Neural cell (in vitro differentiated cells): ENCODE results near the gene SLC9A5. TPM values are rescaled to one million over a fixed set of nuclear protein-coding genes. Genes with fewer than 3 reads are reported as not detected.

Source experiments
- H2AFZ ChIP-seq: fragments of 200-600, 300-800 bp; sonication (generic), shearing (Covaris generic); 2 replicates; pipeline ENCODE4 v1.6.0; 2014; ENCODE audit warnings: low read depth, mild to moderate bottlenecking, antibody characterized with exemption, low read length, moderate library complexity
- H3F3A ChIP-seq: fragments of 200-600 bp; shearing (Covaris generic); 2 replicates; pipeline ENCODE4 v1.6.1; 2016; ENCODE audit warnings: mild to moderate bottlenecking, moderate library complexity, mixed read lengths, antibody characterized with exemption, low read length; ENCODE audit not compliant: insufficient read depth, poor library complexity, severe bottlenecking
- H3K27ac ChIP-seq: fragments of 200-600, 300-800 bp; sonication (generic), shearing (Covaris generic); 2 replicates; pipeline ENCODE4 v1.5.1; 2014; ENCODE audit warnings: mild to moderate bottlenecking, low read length, moderate library complexity
- H3K27me3 ChIP-seq: fragments of 300-800, 200-600 bp; sonication (generic), shearing (Covaris generic); 2 replicates; pipeline ENCODE4 v1.6.0; 2014; ENCODE audit warnings: mild to moderate bottlenecking, low read depth, low read length, moderate library complexity; ENCODE audit not compliant: insufficient read depth
- H3K36me3 ChIP-seq: fragments of 300-800, 200-600 bp; sonication (generic), shearing (Covaris generic); 2 replicates; pipeline ENCODE4 v1.5.1; 2014; ENCODE audit warnings: mild to moderate bottlenecking, antibody characterized with exemption, low read length, moderate library complexity; ENCODE audit not compliant: insufficient read depth
- H3K4me2 ChIP-seq: fragments of 300-800, 200-600 bp; sonication (generic), shearing (Covaris generic); 2 replicates; pipeline ENCODE4 v1.6.0; 2014; ENCODE audit warnings: mild to moderate bottlenecking, low read length
- H3K4me3 ChIP-seq: fragments of 300-800, 200-600 bp; sonication (generic), shearing (Covaris generic); 2 replicates; pipeline ENCODE4 v1.5.1; 2014; ENCODE audit warnings: mild to moderate bottlenecking, low read length, moderate library complexity
- H3K79me2 ChIP-seq: fragments of 200-600 bp; shearing (Covaris generic); replicated peaks from 2 replicates; pipeline ENCODE4 v1.6.0; 2014; ENCODE audit warnings: mild to moderate bottlenecking, low read length, moderate library complexity; ENCODE audit not compliant: insufficient read depth
- H3K9ac ChIP-seq: fragments of 300-800, 200-600 bp; sonication (generic), shearing (Covaris generic); 2 replicates; pipeline ENCODE4 v1.6.1; 2016; ENCODE audit warnings: mild to moderate bottlenecking, low read length, mixed read lengths
- H3K9me2 ChIP-seq: fragments of 200-600 bp; shearing (Covaris generic); 2 replicates; pipeline ENCODE4 v1.6.1; 2016; ENCODE audit warnings: mild to moderate bottlenecking, low read length, mixed read lengths; ENCODE audit not compliant: insufficient read depth
- H3K9me3 ChIP-seq: fragments of 200-600, 300-800 bp; sonication (generic), shearing (Covaris generic); 2 replicates; pipeline ENCODE4 v1.6.1; 2016; ENCODE audit warnings: mild to moderate bottlenecking, mixed run types, low read length, moderate library complexity, mixed read lengths
- H4K20me1 ChIP-seq: fragments of 200-600 bp; shearing (Covaris generic); 2 replicates; pipeline ENCODE4 v1.6.1; 2016; ENCODE audit warnings: mild to moderate bottlenecking, mixed run types; ENCODE audit not compliant: insufficient read depth
- EP300 ChIP-seq: fragments of 450-650 bp; conservative IDR thresholded peaks from 2 replicates; pipeline ENCODE4 v1.6.1; 2014; ENCODE audit warnings: antibody characterized with exemption, mild to moderate bottlenecking, moderate library complexity; ENCODE audit not compliant: poor library complexity, severe bottlenecking
- EZH2 ChIP-seq: fragments of 200-600, 300-800 bp; shearing (Covaris generic), sonication (generic); IDR thresholded peaks from 2 replicates; pipeline ENCODE4 v1.6.1; 2014; ENCODE audit warnings: antibody characterized with exemption, low read length, borderline replicate concordance, mild to moderate bottlenecking; ENCODE audit not compliant: insufficient read depth, poor library complexity, severe bottlenecking
- MXI1 ChIP-seq: fragments of 450-650 bp; conservative IDR thresholded peaks from 2 replicates; pipeline ENCODE4 v1.6.1; 2014; ENCODE audit warnings: antibody characterized with exemption, mild to moderate bottlenecking; ENCODE audit not compliant: poor library complexity, severe bottlenecking
- POLR2AphosphoS5 ChIP-seq: IDR thresholded peaks from 2 replicates; pipeline ENCODE4 v1.6.1; 2012
- RAD21 ChIP-seq: fragments of 450-650 bp; conservative IDR thresholded peaks from 2 replicates; pipeline ENCODE4 v1.6.1; 2014; ENCODE audit warnings: antibody characterized with exemption, mild to moderate bottlenecking, moderate library complexity
- SMC3 ChIP-seq: fragments of 450-650 bp; conservative IDR thresholded peaks from 2 replicates; pipeline ENCODE4 v1.6.1; 2014; ENCODE audit warnings: antibody characterized with exemption, mild to moderate bottlenecking, moderate library complexity; ENCODE audit not compliant: poor library complexity
- TAF1 ChIP-seq: IDR thresholded peaks from 2 replicates; pipeline ENCODE4 v1.6.1; 2012; ENCODE audit warnings: low read depth
- polyA plus RNA-seq: library from polyadenylated mRNA; depleted of rRNA; stranded (reverse); fragments of >200 nt; gene quantifications from 2 replicates; pipeline ENCODE4 v1.2.3, GENCODE V29; 2014
- TF ChIP-seq, protein P1 (sequence below): fragments of 450-650 bp; IDR thresholded peaks from 2 replicates; pipeline ENCODE4 v1.5.1; 2014; ENCODE audit warnings: antibody characterized with exemption, mild to moderate bottlenecking, moderate library complexity; ENCODE audit not compliant: poor library complexity, severe bottlenecking
- TF ChIP-seq, protein P2 (sequence below): IDR thresholded peaks from 2 replicates; pipeline ENCODE4 v1.6.1; 2012; ENCODE audit warnings: borderline replicate concordance

The SLC9A5 gene
- polyA plus RNA-seq, 1 donor from 2014 or later = 1.8 TPM

DNA sequence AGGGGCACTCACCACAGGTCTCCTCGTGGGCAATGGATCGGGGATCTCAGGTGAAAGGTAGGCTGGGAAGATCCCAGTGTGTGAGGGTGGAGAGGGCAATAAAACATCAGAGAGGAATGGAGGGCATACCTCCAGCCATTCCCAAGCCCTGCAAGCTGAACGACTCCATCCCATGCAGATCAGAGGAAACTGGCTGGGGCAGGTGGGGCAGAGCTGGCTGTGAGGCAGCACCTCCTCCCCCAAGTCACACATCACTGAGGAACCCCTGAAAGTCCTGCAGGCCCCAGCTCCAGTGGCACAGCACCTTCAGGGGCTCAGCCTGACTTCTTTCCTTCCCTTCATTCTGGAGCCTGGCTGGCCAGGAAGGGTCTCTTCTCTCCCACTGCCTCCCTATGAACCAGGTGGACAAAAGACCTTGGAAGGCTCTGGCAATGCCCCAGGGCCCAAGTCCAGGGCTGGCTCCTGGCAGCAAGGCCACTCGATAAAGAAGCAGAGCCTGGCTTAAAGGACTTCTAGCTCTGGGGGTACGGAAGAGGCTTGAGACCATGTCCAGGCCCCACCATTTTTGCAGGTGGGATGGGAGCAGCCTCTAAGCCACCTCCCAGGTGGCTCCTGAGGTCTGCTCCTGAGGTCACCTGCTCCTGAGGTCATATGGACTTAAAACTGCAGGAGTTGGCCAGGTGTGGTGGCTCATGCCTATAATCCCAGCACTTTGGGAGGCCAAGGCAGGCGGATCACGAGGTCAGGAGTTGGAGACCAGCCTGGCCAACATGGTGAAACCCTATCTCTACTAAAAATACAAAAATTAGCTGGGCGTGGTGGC is 35.4 kb upstream of the SLC9A5 start:
- no peaks in the 10 kb centered on the region for H3K9me2 ChIP-seq
- H3K9me3 ChIP-seq = no peaks in the 10 kb centered on the region
- H3K9ac ChIP-seq = no peak overlapping the region
- no peak overlapping the region for H3K27ac ChIP-seq
- H3K27me3 ChIP-seq = no peaks in the 10 kb centered on the region
- H3F3A ChIP-seq = no peaks in the 10 kb centered on the region
- no peak overlapping the region for H3K4me3 ChIP-seq
- TF ChIP-seq, protein P1, sequence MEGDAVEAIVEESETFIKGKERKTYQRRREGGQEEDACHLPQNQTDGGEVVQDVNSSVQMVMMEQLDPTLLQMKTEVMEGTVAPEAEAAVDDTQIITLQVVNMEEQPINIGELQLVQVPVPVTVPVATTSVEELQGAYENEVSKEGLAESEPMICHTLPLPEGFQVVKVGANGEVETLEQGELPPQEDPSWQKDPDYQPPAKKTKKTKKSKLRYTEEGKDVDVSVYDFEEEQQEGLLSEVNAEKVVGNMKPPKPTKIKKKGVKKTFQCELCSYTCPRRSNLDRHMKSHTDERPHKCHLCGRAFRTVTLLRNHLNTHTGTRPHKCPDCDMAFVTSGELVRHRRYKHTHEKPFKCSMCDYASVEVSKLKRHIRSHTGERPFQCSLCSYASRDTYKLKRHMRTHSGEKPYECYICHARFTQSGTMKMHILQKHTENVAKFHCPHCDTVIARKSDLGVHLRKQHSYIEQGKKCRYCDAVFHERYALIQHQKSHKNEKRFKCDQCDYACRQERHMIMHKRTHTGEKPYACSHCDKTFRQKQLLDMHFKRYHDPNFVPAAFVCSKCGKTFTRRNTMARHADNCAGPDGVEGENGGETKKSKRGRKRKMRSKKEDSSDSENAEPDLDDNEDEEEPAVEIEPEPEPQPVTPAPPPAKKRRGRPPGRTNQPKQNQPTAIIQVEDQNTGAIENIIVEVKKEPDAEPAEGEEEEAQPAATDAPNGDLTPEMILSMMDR = no peak
- TF ChIP-seq POLR2AphosphoS5 (no peak), RAD21 (no peak), EP300 (no peak), EZH2 (no peak), TAF1 (no peak), MXI1 (no peak), SMC3 (no peak)
- TF ChIP-seq, protein P2, sequence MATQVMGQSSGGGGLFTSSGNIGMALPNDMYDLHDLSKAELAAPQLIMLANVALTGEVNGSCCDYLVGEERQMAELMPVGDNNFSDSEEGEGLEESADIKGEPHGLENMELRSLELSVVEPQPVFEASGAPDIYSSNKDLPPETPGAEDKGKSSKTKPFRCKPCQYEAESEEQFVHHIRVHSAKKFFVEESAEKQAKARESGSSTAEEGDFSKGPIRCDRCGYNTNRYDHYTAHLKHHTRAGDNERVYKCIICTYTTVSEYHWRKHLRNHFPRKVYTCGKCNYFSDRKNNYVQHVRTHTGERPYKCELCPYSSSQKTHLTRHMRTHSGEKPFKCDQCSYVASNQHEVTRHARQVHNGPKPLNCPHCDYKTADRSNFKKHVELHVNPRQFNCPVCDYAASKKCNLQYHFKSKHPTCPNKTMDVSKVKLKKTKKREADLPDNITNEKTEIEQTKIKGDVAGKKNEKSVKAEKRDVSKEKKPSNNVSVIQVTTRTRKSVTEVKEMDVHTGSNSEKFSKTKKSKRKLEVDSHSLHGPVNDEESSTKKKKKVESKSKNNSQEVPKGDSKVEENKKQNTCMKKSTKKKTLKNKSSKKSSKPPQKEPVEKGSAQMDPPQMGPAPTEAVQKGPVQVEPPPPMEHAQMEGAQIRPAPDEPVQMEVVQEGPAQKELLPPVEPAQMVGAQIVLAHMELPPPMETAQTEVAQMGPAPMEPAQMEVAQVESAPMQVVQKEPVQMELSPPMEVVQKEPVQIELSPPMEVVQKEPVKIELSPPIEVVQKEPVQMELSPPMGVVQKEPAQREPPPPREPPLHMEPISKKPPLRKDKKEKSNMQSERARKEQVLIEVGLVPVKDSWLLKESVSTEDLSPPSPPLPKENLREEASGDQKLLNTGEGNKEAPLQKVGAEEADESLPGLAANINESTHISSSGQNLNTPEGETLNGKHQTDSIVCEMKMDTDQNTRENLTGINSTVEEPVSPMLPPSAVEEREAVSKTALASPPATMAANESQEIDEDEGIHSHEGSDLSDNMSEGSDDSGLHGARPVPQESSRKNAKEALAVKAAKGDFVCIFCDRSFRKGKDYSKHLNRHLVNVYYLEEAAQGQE = no peak
- no peak overlapping the region for H2AFZ ChIP-seq
- no peaks in the 10 kb centered on the region for H3K79me2 ChIP-seq
- H3K36me3 ChIP-seq = no peaks in the 10 kb centered on the region
- H3K4me2 ChIP-seq = no peak overlapping the region
- H4K20me1 ChIP-seq = no peaks in the 10 kb centered on the region

DNA sequence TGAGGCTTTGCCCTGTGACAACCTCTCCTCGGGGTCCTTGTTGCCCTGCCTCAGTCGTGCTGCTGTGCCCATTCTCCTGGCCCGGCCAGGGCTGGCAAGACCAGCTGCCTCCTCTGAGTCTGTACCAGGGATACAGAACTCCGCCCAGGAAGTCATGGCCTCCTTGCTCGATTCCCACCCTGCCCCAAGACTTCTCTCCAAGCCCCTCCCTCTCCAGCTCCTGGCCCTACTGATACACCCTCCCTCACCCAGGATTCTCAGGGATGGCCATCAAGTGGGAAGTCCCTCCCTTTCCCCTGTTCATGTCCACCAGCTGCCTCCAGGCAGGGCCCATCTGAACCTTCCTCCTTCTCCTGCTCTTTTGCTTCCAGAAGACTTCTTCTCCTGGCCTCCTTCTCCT is 33.1 kb upstream of the SLC9A5 start:
- no peaks in the 10 kb centered on the region for H3K36me3 ChIP-seq

More for the DNA sequence above, 33.1 kb upstream of the SLC9A5 start:
- Histone ChIP-seq H3K27me3 (no peaks in the 10 kb centered on the region), H2AFZ (no peak overlapping the region), H3K4me3 (no peak overlapping the region), H3K9me3 (no peaks in the 10 kb centered on the region), H3K4me2 (no peak overlapping the region), H4K20me1 (no peaks in the 10 kb centered on the region), H3K9ac (no peak overlapping the region), H3K27ac (no peak overlapping the region), H3F3A (no peaks in the 10 kb centered on the region), H3K9me2 (no peaks in the 10 kb centered on the region), H3K79me2 (no peaks in the 10 kb centered on the region)
- TF ChIP-seq RAD21 = no peak
- no peak for TF ChIP-seq SMC3
- no peak for TF ChIP-seq MXI1
- TF ChIP-seq TAF1 = no peak
- TF ChIP-seq, protein P2 = no peak
- no peak for TF ChIP-seq EZH2
